ENCODE measurements around the gene USP6NL. TPM values are rescaled to one million over a fixed set of nuclear protein-coding genes. Genes with fewer than 3 reads are reported as not detected.

USP6NL gene
- total and polyA plus RNA-seq, 7 donors = 1.8 to 5.4 (median 2.9) TPM

DNA sequence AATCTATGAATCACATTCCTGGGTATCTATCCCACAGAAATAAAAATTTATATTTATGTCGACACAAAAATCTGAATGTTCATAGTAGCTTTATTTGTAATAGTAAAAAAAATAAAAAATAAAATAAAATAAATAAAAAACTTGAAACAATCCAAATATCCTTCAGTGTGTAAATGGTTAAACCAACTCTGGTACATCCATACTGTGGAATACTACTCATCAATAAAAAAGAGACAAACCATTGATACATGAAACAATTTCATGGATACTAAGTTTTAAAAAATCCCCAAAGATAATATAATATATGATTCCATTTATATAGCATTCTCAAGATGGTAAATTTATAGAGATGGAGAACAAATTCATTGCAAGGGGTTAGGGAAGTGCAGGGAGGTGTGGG lies 48.6 kb downstream of the USP6NL start:
- H3K4me1 ChIP-seq = no peaks in the 10 kb centered on the region
- H3K27me3 ChIP-seq (ENCODE audit: insufficient read depth in 3 of 3, low read length in 2 of 3) = no peaks in the 10 kb centered on the region
- 97 to 100% (median 97%) methylated on average over 1 of the region's 1 CpG for WGBS, 3 donors
- no peak overlapping the region for H3K27ac ChIP-seq
- DNase-seq (no peak), ATAC-seq (no peak)
- H3K4me3 ChIP-seq = no peak overlapping the region
- no peaks in the 10 kb centered on the region for H3K9me3 ChIP-seq
- no peaks in the 10 kb centered on the region for H3K36me3 ChIP-seq (ENCODE audit: insufficient read depth in 1 of 2, low read depth in 1 of 2)
- TF ChIP-seq, protein P1, sequence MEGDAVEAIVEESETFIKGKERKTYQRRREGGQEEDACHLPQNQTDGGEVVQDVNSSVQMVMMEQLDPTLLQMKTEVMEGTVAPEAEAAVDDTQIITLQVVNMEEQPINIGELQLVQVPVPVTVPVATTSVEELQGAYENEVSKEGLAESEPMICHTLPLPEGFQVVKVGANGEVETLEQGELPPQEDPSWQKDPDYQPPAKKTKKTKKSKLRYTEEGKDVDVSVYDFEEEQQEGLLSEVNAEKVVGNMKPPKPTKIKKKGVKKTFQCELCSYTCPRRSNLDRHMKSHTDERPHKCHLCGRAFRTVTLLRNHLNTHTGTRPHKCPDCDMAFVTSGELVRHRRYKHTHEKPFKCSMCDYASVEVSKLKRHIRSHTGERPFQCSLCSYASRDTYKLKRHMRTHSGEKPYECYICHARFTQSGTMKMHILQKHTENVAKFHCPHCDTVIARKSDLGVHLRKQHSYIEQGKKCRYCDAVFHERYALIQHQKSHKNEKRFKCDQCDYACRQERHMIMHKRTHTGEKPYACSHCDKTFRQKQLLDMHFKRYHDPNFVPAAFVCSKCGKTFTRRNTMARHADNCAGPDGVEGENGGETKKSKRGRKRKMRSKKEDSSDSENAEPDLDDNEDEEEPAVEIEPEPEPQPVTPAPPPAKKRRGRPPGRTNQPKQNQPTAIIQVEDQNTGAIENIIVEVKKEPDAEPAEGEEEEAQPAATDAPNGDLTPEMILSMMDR (IDR thresholded peaks at IDR 0.05) = no peak
- intact Hi-C loops (cut with DNase I) = no loop called here

DNA sequence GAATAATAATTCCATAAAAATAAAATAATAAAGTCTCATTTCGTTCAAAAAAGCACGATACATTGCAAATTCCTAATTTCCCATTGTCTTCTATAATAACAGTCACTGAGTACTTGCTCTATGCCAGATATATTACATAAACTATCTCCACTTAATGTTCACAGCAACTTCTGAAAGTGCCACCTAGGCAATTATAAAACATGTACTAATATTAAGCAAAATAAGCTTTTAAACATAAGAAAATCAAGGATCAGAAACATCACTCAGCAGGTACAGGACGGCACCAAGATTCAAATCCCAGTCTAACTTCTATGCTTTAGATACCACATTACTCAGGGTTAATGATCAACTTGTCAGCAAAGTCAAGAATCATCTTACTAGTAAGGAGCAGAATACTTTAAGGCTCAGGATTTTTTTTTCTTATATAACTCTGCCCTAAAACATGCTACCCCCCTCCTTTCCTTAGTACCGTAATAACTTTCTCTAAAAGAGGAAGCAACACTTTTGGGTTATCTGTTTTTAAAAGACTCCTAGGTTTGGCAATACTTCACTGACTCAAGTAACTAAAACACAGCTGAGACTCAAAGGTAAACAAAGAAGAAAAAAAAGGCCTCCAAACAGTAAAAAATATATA lies 51.3 kb downstream of the USP6NL start:
- no peak overlapping the region for H3K27ac ChIP-seq
- H3K9me3 ChIP-seq = no peaks in the 10 kb centered on the region
- TF ChIP-seq, protein P1 (IDR thresholded peaks at IDR 0.05) = no peak
- no peak overlapping the region for H3K4me3 ChIP-seq
- ATAC-seq (no peak), DNase-seq (no peak)
- intact Hi-C loops (cut with DNase I) = no loop called here
- WGBS, 3 donors = 82 to 90% (median 84%) methylated on average over 4 of the region's 4 CpGs
- H3K4me1 ChIP-seq = no peaks in the 10 kb centered on the region
- H3K36me3 ChIP-seq (ENCODE audit: insufficient read depth in 1 of 2, low read depth in 1 of 2) = no peaks in the 10 kb centered on the region
- no peaks in the 10 kb centered on the region for H3K27me3 ChIP-seq (ENCODE audit: insufficient read depth in 3 of 3, low read length in 2 of 3)

DNA sequence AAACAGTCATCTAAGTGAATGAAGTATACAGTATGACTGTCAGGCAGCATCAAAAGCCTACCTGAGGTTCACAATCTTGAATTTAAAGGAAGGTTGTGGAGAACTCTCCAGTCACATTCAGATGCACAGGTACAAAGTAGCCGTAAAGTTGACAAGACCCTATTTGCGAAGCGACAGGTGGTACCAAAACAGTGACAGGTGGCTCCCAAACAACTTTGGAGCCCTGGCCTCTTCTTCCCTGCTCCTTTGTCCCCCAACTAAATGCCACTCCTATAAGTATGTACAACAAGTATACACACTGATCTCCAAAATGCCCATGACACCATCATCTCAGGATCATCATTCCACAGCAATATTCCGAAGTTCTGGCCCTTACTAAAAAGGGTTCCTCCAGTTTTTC lies 53.5 kb downstream of the USP6NL start:
- no peak overlapping the region for H3K27ac ChIP-seq
- H3K9me3 ChIP-seq = no peaks in the 10 kb centered on the region
- 93 to 97% (median 95%) methylated on average over 4 of the region's 4 CpGs for WGBS, 3 donors
- ATAC-seq (no peak), DNase-seq (no peak)
- no peak overlapping the region for H3K4me3 ChIP-seq
- TF ChIP-seq, protein P1 (IDR thresholded peaks at IDR 0.05) = no peak
- no peaks in the 10 kb centered on the region for H3K27me3 ChIP-seq (ENCODE audit: insufficient read depth in 3 of 3, low read length in 2 of 3)
- no peaks in the 10 kb centered on the region for H3K36me3 ChIP-seq (ENCODE audit: insufficient read depth in 1 of 2, low read depth in 1 of 2)
- intact Hi-C loops (cut with DNase I) = no loop called here
- H3K4me1 ChIP-seq = no peaks in the 10 kb centered on the region

DNA sequence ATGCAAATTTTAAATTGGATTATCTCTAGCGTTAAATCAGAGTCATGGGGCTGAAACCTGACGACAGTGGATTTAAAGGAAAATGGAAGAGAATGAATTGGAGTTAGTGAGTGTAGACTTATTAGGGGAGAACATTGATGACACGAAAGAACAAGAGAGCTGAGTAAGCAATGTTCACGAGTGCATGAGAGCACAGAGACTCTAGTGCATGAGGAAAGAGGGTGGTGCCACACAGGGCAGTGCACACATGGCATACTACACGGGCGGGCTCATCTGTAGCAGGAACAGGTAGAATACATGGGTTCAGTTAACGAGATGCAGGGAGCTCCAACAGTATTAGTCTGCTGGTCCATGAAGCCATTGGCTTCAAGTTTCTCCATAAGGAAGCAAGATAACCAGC lies 53.9 kb downstream of the USP6NL start:
- 93% methylated on average over 7 of the region's 7 CpGs for WGBS, 3 donors
- ATAC-seq = no peak
- TF ChIP-seq, protein P1 (IDR thresholded peaks at IDR 0.05) = no peak

DNA sequence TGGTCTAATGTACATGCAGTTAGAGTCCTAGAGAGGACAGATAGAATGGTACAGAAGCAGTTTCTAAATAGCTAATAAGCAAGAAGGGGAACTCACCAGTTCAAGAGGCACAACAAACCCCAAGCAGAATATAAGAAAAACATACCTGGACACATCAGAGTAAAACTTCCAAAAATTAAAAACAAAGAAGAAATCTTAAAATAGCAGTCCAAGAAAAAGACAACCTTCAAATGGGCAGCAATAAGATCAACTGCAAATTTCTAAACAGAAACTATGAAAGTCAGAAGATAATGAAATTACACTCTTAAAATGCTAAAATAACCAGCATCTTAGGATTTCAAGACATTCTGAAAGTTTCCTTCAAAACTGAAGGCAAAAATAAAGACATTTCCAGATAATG lies 55.9 kb downstream of the USP6NL start:
- Histone ChIP-seq H3K4me3 (no peak overlapping the region), H3K4me1 (no peaks in the 10 kb centered on the region), H3K27ac (no peak overlapping the region), H3K9me3 (no peaks in the 10 kb centered on the region), H3K36me3 (ENCODE audit: insufficient read depth in 1 of 2, low read depth in 1 of 2) (no peaks in the 10 kb centered on the region), H3K27me3 (ENCODE audit: insufficient read depth in 3 of 3, low read length in 2 of 3) (no peaks in the 10 kb centered on the region)
- DNase-seq (no peak), ATAC-seq (no peak)
- intact Hi-C loops (cut with DNase I) = no loop called here
- TF ChIP-seq, protein P1 (IDR thresholded peaks at IDR 0.05) = no peak

More for the DNA sequence above, 53.9 kb downstream of the USP6NL start:
- H3K9me3 ChIP-seq = no peaks in the 10 kb centered on the region
- H3K27ac ChIP-seq = no peak overlapping the region
- intact Hi-C loops (cut with DNase I) = no loop called here
- no peaks in the 10 kb centered on the region for H3K27me3 ChIP-seq (ENCODE audit: insufficient read depth in 3 of 3, low read length in 2 of 3)
- no peaks in the 10 kb centered on the region for H3K4me1 ChIP-seq
- no peaks in the 10 kb centered on the region for H3K36me3 ChIP-seq (ENCODE audit: insufficient read depth in 1 of 2, low read depth in 1 of 2)
- H3K4me3 ChIP-seq = no peak overlapping the region
- no peak for DNase-seq

Data from psoas muscle (tissue), 8 donors.